Activated CD4-positive, alpha-beta T cell treated with anti-CD3 and anti-CD28 coated beads, Interleukin-2, amount 50 U/mL, for 1 hour (primary cell): ENCODE results near the gene USP49.
A peak's percentile ranks its signal among the peaks of the same experiment; 100 is the strongest.
"Not testable (repeated sequence)": the region's sequence is repeated elsewhere in the genome, so short reads cannot be mapped to it uniquely, and the experiment has no call there.

ENCODE experiments used
- DNase-seq: peaks from one replicate; pipeline ENCODE4 v3.0.0-alpha.2; 2020

Gene USP49

GRCh38 chr6:41871691-41872090, 23.5 kb downstream of the USP49 start:
- no peak for DNase-seq

- DNase-seq = no peak
Observed at GRCh38 chr6:41859356-41859755, 35.8 kb downstream of the USP49 start.

- no peak for DNase-seq
Observed at GRCh38 chr6:41858703-41859102, 36.5 kb downstream of the USP49 start.

- DNase-seq = no peak
Observed at GRCh38 chr6:41850861-41851260, 44.3 kb downstream of the USP49 start.

- DNase-seq = peak; percentile 46
Observed at GRCh38 chr6:41846666-41847237, 48.4 kb downstream of the USP49 start.

- DNase-seq = no peak
Observed at GRCh38 chr6:41843178-41843577, 52.0 kb downstream of the USP49 start.

GRCh38 chr6:41840326-41840725, 54.8 kb downstream of the USP49 start:
- DNase-seq = no peak

- DNase-seq = no peak
Observed at GRCh38 chr6:41836660-41837052, 58.5 kb downstream of the USP49 start.

GRCh38 chr6:41836022-41836659, 59.0 kb downstream of the USP49 start:
- no peak for DNase-seq

- DNase-seq = no peak
Observed at GRCh38 chr6:41832263-41832662, 62.9 kb downstream of the USP49 start.

- DNase-seq = no peak
Observed at GRCh38 chr6:41826343-41827022, 68.7 kb downstream of the USP49 start.

- DNase-seq = no peak
Observed at GRCh38 chr6:41824571-41825569, 70.3 kb downstream of the USP49 start.

GRCh38 chr6:41823178-41823577, 72.0 kb downstream of the USP49 start:
- no peak for DNase-seq

- no peak for DNase-seq
Observed at GRCh38 chr6:41822021-41822420, 73.2 kb downstream of the USP49 start.

- DNase-seq = no peak
Observed at GRCh38 chr6:41821266-41821665, 73.9 kb downstream of the USP49 start.

GRCh38 chr6:41818271-41819054, 76.7 kb downstream of the USP49 start:
- no peak for DNase-seq

- no peak for DNase-seq
Observed at GRCh38 chr6:41815587-41815986, 79.6 kb downstream of the USP49 start.

- no peak for DNase-seq
Observed at GRCh38 chr6:41814629-41815028, 80.5 kb downstream of the USP49 start.

GRCh38 chr6:41813956-41814355, 81.2 kb downstream of the USP49 start:
- DNase-seq = no peak

GRCh38 chr6:41813469-41813868, 81.7 kb downstream of the USP49 start:
- no peak for DNase-seq

GRCh38 chr6:41811946-41812345, 83.2 kb downstream of the USP49 start:
- DNase-seq = not testable (repeated sequence)

GRCh38 chr6:41811095-41811494, 84.1 kb downstream of the USP49 start:
- no peak for DNase-seq
